Right forelimb (tissue), 1 donor: ENCODE results near the gene MYO1C.
"Not testable (repeated sequence)": the region's sequence is repeated elsewhere in the genome, so short reads cannot be mapped to it uniquely, and the experiment has no call there.

Experiments used
- DNase-seq: peaks from one replicate; pipeline ENCODE4 v3.0.0-alpha.2; 2018

Gene MYO1C

GRCh38 chr17:1461198-1461944 is 31.1 kb downstream of the MYO1C start:
- no peak for DNase-seq

DNA sequence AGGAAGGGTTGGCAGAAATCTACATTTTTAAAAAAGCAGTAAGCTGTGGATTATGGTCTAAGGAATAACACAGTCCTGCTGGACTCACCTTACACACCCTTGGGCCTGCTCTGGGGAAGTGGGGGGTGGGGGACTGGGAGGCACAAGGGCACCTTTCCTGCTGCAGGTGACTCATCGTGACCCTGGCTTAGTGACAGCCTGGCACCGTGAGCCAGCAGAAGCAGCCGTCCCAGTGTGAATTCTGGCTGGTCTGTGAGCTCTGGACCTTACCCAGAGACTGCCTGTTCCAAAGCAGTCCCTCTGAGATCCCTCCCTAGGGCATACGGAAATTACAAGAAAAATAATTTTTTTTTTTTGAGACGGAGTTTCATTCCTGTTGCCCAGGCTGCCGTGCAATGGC is 32.3 kb downstream of the MYO1C start:
- DNase-seq = no peak

DNA sequence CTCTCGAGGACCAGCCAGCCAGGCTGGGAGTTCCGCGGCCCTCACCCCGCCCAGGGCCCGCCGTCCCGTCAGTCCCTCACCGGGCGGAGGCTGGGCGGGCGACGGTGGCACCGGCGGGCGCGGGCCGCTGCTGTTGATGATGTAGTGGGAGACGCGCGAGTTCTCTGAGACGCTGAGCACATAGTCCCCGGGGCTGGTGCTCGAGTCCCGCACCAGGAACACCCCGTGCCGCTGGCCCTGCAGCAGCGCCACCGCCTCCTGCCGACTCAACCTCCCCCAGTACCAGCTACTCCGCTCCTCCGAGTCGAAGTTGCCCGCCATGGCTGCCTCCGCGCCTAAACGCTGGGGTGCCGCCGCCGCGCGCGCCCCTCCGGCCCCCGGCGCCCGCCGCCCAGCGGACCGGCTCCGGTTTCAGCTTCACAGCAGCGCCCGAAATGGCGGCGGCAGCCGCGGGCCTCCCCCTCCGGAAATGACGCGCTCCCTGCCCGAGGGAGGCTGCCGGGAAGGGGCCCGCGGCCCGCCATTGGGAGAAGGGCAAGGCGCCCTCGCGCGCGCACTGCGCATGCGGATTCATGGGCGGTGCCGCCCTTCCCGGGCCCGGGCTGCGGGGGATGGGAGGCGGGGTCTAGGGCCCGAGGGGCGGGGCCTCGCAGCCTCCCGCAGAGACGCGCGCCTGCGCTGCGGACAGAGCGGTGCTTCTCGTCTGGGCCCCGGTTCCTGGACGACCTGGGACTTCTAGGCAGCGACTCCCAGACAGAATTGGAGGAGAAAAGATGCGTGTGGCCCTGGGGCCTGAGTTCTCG is 36.5 kb downstream of the MYO1C start, which contains the start of gene CRK:
Gene CRK (minus strand): TSS at position 436 of the 803 bp plus-strand sequence. CDS start 115 bp downstream, at position 321.
- peak; percentile 99 for DNase-seq

GRCh38 chr17:1455291-1455796 is 37.1 kb downstream of the MYO1C start:
- DNase-seq = peak; percentile 70

- DNase-seq = no peak
Measured at GRCh38 chr17:1454541-1454940, 37.9 kb downstream of the MYO1C start.

DNA sequence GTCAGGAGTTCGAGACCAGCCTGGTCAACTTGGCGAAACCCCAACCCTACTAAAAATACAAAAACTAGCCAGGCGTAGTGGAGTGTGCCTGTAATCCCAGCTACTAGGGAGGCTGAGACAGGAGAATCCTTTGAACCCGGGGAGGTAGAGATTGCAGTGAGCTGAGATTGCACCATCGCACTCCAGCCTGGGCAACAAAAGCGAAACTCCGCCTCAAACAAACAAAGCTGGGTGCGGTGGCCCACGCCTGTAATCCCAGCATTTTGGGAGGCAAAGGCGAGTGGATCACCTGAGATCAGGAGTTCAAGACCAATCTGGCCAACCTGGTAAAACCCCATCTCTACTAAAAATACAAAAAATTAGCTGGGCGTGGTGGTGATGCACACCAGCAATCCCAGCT is 38.8 kb downstream of the MYO1C start:
- DNase-seq = not testable (repeated sequence)

DNA sequence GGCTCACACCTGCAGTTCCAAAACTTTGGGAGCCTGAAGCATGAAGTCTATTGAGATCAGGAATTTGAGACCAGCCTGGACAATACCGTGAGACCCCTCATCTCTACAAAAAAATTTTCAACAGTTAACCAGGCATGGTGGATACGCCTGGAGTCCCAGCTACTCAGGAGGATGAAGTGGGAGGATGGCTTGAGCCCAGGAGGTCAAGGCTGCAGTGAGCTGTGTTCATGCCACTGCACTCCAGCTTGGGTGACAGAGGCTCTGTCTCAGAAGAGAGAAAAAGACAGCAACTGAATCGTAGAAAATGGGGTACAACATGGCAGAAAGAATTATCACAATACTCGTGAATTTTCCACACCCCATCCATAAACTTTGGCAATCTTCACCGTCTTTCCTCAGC is 39.6 kb downstream of the MYO1C start:
- DNase-seq = no peak

DNA sequence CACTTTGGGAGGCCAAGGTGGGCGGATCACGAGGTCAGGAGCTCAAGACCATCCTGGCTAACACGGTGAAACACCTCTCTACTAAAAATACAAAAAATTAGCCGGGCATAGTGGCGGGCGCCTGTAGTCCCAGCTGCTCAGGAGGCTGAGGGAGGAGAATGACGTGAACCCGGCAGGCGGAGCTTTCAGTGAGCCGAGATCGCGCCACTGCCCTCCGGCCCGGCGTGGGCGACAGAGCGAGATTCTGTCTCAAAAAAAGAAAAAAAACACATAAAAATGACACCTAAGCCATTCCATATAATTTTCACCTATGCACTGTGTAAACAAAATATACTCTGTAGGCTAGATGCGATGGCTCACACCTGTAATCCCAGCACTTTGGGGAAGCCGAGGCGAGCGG is 42.2 kb downstream of the MYO1C start:
- DNase-seq = not testable (repeated sequence)

DNA sequence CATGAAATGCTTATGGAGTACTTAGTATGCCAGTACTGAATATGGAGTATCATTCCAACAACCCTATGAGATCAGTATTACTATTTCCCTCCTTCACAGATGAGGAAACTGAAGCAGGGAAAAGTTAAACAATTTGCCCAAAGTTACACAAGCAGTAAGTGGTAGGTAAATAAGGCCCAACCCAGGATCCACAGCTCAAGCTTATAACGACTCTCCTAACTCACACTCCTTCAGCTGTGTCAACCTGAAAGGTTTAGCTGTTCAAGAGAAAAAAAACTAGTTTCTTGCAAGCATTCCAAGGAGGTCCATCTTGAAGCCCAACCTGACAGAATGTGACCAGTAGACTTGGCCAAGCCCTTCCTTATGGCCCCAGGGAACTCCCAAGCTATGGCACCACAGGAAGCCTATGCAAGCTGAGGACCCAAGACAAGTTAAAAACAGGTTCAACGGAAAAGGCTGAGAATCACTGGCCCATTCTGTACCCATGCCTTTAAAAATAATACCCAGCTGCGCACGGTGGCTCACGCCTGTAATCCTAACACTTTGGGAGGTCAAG is 43.0 kb downstream of the MYO1C start:
- DNase-seq = no peak

DNA sequence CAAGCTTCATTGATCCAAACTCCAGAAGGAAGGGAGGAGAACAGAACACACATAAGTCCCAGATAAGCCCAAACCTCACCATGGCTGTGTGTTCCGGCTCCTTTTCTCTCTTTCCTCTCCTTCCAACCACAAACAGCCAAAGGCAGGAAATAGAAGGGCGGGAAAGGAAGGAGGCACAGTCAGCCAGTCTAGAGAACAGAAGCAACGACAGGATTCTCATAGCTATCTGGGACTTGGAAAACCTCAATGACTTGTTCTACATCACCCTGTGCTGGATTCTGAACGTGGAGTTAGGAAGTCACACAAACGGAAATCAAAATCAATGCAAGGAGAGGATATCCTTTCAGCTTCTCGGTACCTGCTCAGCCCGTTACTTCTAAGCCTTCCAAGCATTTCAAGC is 45.4 kb downstream of the MYO1C start:
- DNase-seq = no peak

GRCh38 chr17:1446201-1446600 is 46.3 kb downstream of the MYO1C start:
- DNase-seq = no peak

- DNase-seq = not testable (repeated sequence)
Measured at GRCh38 chr17:1445695-1446094, 46.8 kb downstream of the MYO1C start.

DNA sequence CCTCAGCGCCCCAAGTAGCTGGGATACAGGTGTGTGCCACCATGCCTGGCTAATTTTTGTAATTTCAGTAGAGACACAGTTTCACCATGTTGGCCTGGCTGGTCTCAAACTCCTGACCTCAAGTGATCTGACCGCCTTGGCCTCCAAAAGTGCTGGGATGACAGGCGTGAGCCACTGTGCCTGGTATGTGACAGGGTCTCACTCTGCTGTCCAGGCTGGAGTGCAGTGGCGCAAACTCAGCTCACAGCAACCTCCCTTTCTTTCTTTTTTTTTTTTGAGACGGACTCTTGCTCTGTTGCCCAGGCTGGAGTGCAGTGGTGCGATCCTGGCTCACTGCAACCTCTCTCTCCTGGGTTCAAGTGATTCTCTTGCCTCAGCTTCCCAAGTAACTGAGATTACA is 49.8 kb downstream of the MYO1C start:
- not testable (repeated sequence) for DNase-seq

DNA sequence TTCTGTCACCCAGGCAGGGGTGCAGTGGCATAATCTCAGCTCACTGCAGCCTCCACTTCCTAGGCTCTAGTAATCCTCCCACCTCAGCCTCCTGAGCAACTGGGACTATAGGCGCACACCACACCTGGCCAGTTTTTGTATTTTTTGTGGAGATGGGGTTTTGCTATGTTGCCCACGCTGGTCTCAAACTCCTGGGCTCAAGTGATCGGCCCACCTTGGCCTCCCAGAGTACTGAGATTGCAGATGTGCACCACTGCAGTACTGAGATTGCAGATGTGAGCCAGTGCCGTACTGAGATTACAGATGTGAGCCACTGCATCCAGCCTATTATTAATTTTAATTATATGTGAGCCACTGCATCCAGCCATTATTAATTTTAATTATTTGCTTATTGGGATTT is 50.3 kb downstream of the MYO1C start:
- DNase-seq = no peak

GRCh38 chr17:1440921-1441320 is 51.6 kb downstream of the MYO1C start:
- no peak for DNase-seq

DNA sequence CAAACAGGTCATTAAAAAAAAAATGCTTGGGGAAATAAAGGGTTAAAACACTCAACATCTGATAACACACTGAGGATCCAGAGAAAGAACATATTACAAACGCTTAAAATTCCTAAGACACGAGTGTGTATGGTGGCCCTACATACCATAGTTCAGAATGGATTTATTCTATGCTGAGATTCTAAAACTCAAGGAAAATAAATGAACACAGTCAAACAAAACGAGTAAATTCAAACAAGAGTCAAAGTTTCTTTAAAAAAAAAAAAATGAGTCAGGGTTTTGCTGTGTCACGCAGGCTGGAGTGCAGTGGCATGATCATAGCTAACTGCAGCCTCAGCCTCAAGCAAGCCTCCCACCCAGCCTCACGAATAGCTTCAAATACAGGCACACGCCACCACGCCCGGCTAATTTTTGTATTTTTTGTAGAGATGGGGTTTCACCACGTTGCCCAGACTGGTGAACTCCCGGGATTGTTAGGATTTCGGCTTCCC is 53.8 kb downstream of the MYO1C start:
- no peak for DNase-seq

GRCh38 chr17:1435326-1435725 is 57.2 kb downstream of the MYO1C start:
- no peak for DNase-seq

DNA sequence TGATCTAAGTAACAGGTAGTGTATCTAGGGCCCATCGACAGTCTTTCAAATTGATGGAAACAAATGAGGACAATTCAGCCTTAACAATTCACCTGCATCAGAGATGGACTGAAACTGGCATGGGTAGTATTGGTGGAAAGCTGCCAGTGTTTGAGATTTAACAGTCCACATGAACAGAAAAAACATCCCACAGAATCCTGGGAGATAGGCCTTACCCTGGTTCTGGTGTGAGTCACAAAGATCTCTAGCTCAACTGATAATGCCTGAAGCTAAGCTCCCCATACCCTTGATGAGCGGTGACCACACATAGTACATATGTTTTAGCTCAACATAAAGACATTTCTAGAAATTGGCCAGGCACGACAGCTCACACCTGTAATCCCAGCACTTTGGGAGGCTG is 58.3 kb downstream of the MYO1C start:
- DNase-seq = no peak

DNA sequence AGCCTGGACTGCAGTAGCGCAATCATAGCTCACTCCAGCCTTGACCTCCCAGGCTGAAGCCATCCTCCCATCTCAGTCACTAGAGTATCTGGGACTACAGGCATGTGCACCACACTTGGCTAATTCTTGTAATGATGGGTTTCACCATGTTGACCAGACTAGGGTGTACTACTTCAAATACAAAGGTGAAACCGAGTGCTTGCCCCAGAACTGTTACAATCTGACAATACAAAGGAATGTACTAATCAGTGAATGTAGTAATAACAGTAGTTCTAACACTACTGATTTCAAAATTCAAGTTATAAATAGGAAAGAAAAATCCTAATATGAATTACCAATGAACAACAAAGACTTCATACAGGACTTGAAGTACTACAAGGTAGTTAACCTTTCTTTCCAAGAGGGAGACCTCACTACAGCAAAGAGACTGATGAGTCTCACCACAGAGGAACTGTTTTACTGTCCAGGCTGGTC is 60.8 kb downstream of the MYO1C start:
- DNase-seq = no peak

GRCh38 chr17:1423456-1424135 is 68.9 kb downstream of the MYO1C start:
- no peak for DNase-seq

- DNase-seq = no peak
Measured at GRCh38 chr17:1422885-1423284, 69.6 kb downstream of the MYO1C start.

- DNase-seq = no peak
Measured at GRCh38 chr17:1421470-1421869, 71.0 kb downstream of the MYO1C start.

DNA sequence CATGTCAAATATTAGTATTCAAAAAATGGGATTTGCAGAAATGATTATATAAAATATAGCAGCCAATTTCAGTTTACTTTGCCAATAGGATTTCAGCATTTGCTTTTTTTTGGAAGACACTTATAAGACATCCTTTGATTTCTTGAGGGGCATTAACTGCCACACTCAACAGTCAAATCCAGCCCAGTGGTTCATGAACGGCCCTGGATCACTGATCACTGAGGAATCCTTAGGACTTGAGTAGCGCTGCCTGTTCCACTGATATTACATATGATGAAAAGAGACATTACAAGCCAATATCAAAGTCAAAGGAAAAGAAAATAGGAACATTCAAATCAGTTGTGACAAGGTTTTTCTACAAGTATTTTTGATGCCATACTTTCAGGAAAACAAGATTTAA is 71.5 kb downstream of the MYO1C start:
- no peak for DNase-seq
